HL-60 (cell line): ENCODE results near the gene ZBTB43.

Experiments used
- SPI1 ChIP-seq: IDR thresholded peaks from 2 replicates; pipeline ENCODE4 v1.6.1; 2012; ENCODE audit warnings: low read depth, mild to moderate bottlenecking, borderline replicate concordance
- TF ChIP-seq, protein P1 (sequence below): IDR thresholded peaks from one replicate; pipeline ENCODE4 v1.5.1; 2011; ENCODE audit warnings: low read length, control low read depth, inconsistent platforms; ENCODE audit not compliant: insufficient read depth

DNA sequence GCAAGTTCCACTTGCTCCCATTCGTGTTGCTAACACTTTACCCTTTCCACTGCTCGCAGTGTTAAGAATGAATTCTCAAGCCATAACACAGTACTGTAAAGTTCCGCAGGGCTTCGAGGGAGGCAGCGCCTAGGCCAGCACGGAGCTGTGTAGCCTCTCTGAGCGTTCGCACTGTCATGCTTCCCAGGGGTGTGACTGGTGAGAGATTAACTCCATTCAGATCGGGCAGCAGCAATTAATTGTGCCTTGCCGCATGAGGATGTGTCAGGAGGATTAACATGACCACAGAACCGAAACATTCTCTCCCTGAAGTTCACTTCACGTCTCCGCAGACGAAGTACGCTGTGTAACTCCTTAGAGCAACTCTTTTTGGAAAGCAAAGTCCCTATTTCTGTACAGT lies 78.8 kb downstream of the ZBTB43 start:
- TF ChIP-seq, protein P1, sequence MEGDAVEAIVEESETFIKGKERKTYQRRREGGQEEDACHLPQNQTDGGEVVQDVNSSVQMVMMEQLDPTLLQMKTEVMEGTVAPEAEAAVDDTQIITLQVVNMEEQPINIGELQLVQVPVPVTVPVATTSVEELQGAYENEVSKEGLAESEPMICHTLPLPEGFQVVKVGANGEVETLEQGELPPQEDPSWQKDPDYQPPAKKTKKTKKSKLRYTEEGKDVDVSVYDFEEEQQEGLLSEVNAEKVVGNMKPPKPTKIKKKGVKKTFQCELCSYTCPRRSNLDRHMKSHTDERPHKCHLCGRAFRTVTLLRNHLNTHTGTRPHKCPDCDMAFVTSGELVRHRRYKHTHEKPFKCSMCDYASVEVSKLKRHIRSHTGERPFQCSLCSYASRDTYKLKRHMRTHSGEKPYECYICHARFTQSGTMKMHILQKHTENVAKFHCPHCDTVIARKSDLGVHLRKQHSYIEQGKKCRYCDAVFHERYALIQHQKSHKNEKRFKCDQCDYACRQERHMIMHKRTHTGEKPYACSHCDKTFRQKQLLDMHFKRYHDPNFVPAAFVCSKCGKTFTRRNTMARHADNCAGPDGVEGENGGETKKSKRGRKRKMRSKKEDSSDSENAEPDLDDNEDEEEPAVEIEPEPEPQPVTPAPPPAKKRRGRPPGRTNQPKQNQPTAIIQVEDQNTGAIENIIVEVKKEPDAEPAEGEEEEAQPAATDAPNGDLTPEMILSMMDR = no peak
- TF ChIP-seq SPI1 = no peak
